Chondrocyte (in vitro differentiated cells): ENCODE results near the gene ASB8. TPM values are rescaled to one million over a fixed set of nuclear protein-coding genes. Genes with fewer than 3 reads are reported as not detected.
"Not testable (repeated sequence)": the region's sequence is repeated elsewhere in the genome, so short reads cannot be mapped to it uniquely, and the experiment has no call there.

Source experiments
- DNase-seq: peaks from one replicate; pipeline ENCODE4 v3.0.0; 2021; ENCODE audit warnings: mixed read lengths, low spot score
- H3K27ac Mint-ChIP-seq: one replicate; pipeline ENCODE4 v1.8.0; 2021; ENCODE audit warnings: mild to moderate bottlenecking, moderate library complexity, mixed read lengths; ENCODE audit not compliant: unreplicated experiment
- H3K27me3 Mint-ChIP-seq: 2 replicates; pipeline ENCODE4 v1.8.0; 2021; ENCODE audit warnings: low read depth, mixed read lengths
- H3K36me3 Mint-ChIP-seq: 2 replicates; pipeline ENCODE4 v1.8.0; 2021; ENCODE audit warnings: low read depth, mixed read lengths
- H3K4me1 Mint-ChIP-seq: 2 replicates; pipeline ENCODE4 v1.8.0; 2021; ENCODE audit warnings: low read depth, mild to moderate bottlenecking, mixed read lengths
- H3K4me3 Mint-ChIP-seq: one replicate; pipeline ENCODE4 v1.8.0; 2021; ENCODE audit warnings: mild to moderate bottlenecking, moderate library complexity, mixed read lengths; ENCODE audit not compliant: unreplicated experiment
- H3K9me3 Mint-ChIP-seq: 2 replicates; pipeline ENCODE4 v1.8.0; 2021; ENCODE audit warnings: low read depth, mixed read lengths
- total RNA-seq: library from RNA; stranded (reverse); gene quantifications from 3 replicates; pipeline ENCODE4 v1.2.1, GENCODE V29; 2021
- TF ChIP-seq, protein P1 (sequence below): fragments of 200-600 bp; sonication (generic); IDR thresholded peaks from 2 replicates; pipeline ENCODE4 v1.5.0; 2021; ENCODE audit warnings: antibody characterized with exemption, mild to moderate bottlenecking, moderate library complexity

Gene ASB8
- total RNA-seq, 1 donor from 2014 or later = 24.7 TPM

DNA sequence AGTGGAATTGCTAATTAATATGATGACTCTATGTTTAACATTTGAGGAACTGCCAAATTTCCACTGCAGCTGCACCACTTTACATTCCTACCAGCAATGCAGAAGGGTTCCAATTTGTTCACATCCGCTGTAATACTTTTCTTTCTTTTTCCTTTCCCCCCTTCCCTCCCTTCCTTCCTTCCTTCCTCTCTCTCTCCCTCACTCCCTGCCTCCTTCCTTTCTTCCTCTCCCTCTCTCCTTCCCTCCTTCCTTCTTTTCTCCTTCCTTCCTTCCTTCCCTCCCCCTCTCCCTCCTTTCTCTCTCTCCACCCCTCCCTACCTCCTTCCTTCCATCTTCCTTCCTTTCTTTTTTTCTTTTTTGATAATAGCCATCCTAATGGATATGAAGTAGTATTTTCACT, 41.4 kb downstream of the ASB8 start:
- Mint-ChIP-seq H3K9me3 (no peaks in the 10 kb centered on the region), H3K27me3 (peaks cover 21% of the 10 kb centered on the region), H3K4me3 (no peak overlapping the region), H3K27ac (no peak overlapping the region), H3K4me1 (peaks cover 21% of the 10 kb centered on the region), H3K36me3 (no peaks in the 10 kb centered on the region)
- TF ChIP-seq, protein P1, sequence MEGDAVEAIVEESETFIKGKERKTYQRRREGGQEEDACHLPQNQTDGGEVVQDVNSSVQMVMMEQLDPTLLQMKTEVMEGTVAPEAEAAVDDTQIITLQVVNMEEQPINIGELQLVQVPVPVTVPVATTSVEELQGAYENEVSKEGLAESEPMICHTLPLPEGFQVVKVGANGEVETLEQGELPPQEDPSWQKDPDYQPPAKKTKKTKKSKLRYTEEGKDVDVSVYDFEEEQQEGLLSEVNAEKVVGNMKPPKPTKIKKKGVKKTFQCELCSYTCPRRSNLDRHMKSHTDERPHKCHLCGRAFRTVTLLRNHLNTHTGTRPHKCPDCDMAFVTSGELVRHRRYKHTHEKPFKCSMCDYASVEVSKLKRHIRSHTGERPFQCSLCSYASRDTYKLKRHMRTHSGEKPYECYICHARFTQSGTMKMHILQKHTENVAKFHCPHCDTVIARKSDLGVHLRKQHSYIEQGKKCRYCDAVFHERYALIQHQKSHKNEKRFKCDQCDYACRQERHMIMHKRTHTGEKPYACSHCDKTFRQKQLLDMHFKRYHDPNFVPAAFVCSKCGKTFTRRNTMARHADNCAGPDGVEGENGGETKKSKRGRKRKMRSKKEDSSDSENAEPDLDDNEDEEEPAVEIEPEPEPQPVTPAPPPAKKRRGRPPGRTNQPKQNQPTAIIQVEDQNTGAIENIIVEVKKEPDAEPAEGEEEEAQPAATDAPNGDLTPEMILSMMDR = no peak
- no peak for DNase-seq

DNA sequence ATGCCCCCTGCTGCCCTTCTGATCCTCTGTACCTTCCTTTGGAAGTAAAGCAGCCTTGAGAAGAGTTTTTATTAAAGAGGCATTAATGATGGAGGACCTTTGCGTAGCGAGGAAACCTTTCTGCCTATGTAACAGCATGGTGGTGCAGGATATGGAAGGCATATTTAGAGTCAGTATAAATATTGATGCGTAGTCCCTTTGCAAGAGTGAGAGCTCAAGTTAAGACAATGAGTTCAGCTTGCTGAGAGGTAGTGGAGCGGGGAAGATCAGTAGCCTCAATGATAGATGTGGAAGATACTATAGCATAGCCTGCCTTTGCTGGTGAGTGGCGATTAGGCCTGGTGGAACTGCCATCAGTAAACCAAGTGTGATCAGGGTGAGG, 46.0 kb downstream of the ASB8 start:
- not testable (repeated sequence) for H3K36me3 Mint-ChIP-seq, H3K4me3 Mint-ChIP-seq

DNA sequence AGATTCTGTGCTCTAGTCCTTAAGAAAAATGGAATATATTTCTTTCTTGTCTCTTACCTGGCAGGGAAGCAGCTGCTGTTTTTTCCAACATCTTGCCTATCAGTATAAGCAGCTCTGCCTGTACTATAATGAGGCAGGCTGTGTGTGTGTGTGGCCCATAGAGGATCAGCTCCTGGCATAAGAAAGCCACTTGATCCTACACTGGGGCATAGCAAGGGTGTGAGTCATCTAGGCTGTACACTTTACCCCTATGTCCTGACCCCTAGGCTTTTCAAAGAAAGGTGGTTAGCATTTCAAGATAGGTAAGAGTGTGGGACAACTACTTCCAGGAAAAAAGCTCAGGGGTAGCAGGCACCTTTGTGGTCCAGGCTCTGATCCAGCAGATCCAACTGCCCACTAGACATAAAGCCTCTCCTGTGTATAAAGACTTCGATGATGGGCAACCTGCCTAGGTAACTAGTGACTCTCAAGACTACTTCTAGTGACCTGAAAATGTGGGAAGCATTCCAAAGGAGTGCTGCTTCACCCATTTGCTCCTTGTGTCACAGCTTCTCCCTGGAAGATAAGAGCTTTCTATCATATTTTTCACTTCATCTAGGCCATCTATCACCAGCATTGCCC, 46.5 kb downstream of the ASB8 start:
- no peaks in the 10 kb centered on the region for H3K9me3 Mint-ChIP-seq
- TF ChIP-seq, protein P1 = no peak
- H3K4me3 Mint-ChIP-seq = no peak overlapping the region
- peaks cover 9% of the 10 kb centered on the region for H3K4me1 Mint-ChIP-seq
- H3K27ac Mint-ChIP-seq = no peak overlapping the region
- DNase-seq = no peak
- peaks cover 21% of the 10 kb centered on the region for H3K27me3 Mint-ChIP-seq
- H3K36me3 Mint-ChIP-seq = no peaks in the 10 kb centered on the region

More for the DNA sequence above, 46.0 kb downstream of the ASB8 start:
- not testable (repeated sequence) for H3K9me3 Mint-ChIP-seq, H3K27ac Mint-ChIP-seq, DNase-seq, H3K4me1 Mint-ChIP-seq
- H3K27me3 Mint-ChIP-seq = peaks cover 21% of the 10 kb centered on the region

DNA sequence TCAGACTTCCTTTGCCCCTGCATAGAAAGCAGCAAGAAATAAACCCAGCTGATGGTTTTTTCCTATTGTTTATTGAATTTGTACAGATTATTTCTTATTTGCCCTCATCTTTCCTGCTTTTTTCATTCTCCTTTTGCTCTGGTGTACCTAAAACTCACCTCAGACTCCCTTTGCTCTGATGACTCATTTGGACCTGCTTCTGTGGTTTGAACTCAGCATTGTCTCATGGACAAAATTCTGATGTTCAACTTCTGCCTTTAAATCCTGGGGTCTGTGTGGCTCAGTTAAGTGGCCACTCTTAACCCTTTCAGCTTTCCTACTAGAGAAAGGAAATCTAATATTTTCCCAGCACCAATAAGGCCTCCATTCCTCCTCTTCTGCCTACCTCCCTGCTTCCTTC, 47.9 kb downstream of the ASB8 start:
- peaks cover 18% of the 10 kb centered on the region for H3K4me1 Mint-ChIP-seq
- TF ChIP-seq, protein P1 = no peak
- H3K9me3 Mint-ChIP-seq = no peaks in the 10 kb centered on the region
- DNase-seq = no peak
- no peaks in the 10 kb centered on the region for H3K36me3 Mint-ChIP-seq
- H3K27ac Mint-ChIP-seq = no peak overlapping the region
- H3K27me3 Mint-ChIP-seq = peaks cover 13% of the 10 kb centered on the region
- H3K4me3 Mint-ChIP-seq = no peak overlapping the region

DNA sequence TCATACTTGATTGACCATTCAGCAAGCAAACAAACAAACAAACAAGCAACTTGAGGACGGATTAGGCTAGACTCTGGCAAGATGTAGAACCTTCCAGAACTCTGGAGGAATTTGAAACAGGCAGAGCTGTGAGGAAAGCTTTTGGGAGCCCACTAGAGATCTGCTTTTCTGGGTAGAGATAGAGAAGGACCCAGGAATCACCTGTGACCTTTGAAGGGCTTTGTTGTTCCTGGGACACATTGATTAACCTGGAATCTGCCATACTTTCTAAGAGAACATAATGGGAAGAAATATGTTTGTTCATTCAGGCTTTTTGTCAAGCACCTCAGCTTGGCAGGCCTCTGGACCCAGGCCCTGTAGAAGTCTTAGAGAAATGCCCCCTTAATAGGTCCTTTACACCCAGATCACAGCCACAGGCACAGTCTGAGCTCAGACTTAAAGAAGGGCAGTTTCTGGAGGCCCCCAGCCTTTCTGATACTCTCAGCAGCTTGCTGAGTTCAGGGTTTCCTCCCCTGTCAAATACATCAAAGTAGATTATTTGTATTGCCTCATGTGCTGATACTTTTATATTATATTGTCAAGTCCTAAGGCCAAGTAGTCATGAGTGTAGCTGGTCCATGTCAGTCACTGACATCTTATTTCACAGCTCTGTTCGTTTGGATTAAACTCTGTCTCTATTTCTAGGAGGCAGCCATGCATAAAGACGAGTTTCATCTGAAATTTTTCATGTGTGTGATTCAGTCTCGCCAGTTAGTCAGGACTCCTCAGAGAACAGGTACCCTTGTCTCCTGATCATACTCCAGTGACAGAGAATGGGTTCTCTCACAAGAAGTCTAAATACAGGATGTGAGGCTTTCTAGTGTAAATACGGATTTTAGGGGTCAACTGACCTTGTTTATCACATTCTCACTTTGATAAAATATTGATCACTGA, 50.4 kb downstream of the ASB8 start:
- DNase-seq = no peak
- Mint-ChIP-seq H3K4me3 (peak overlapping the region; percentile 84), H3K36me3 (no peaks in the 10 kb centered on the region), H3K27me3 (peaks cover 3% of the 10 kb centered on the region), H3K9me3 (no peaks in the 10 kb centered on the region), H3K4me1 (peaks cover 27% of the 10 kb centered on the region), H3K27ac (peak overlapping the region; percentile 99)
- TF ChIP-seq, protein P1 = no peak
